ENCODE measurements around the gene CLPTM1L.
"Not testable (repeated sequence)": the region's sequence is repeated elsewhere in the genome, so short reads cannot be mapped to it uniquely, and the experiment has no call there.

Gene CLPTM1L

DNA sequence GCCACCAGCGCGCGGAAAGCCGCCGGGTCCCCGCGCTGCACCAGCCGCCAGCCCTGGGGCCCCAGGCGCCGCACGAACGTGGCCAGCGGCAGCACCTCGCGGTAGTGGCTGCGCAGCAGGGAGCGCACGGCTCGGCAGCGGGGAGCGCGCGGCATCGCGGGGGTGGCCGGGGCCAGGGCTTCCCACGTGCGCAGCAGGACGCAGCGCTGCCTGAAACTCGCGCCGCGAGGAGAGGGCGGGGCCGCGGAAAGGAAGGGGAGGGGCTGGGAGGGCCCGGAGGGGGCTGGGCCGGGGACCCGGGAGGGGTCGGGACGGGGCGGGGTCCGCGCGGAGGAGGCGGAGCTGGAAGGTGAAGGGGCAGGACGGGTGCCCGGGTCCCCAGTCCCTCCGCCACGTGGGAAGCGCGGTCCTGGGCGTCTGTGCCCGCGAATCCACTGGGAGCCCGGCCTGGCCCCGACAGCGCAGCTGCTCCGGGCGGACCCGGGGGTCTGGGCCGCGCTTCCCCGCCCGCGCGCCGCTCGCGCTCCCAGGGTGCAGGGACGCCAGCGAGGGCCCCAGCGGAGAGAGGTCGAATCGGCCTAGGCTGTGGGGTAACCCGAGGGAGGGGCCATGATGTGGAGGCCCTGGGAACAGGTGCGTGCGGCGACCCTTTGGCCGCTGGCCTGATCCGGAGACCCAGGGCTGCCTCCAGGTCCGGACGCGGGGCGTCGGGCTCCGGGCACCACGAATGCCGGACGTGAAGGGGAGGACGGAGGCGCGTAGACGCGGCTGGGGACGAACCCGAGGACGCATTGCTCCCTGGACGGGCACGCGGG lies 49.9 kb downstream of the CLPTM1L start, which contains the start of gene TERT:
TERT (minus strand) TSS at position 234 of the 815 bp plus-strand sequence; CDS start at position 155, 79 bp downstream.
- H3K27ac ChIP-seq, result no peak within 1 kb of the TSS
- TF ChIP-seq CTCF (conservative IDR thresholded peaks at IDR 0.05), result no peak

- no peak for TF ChIP-seq CTCF (conservative IDR thresholded peaks at IDR 0.05)
- H3K27ac ChIP-seq, result no peak overlapping the region
Observed at GRCh38 chr5:1294206-1294834, 50.6 kb downstream of the CLPTM1L start.

DNA sequence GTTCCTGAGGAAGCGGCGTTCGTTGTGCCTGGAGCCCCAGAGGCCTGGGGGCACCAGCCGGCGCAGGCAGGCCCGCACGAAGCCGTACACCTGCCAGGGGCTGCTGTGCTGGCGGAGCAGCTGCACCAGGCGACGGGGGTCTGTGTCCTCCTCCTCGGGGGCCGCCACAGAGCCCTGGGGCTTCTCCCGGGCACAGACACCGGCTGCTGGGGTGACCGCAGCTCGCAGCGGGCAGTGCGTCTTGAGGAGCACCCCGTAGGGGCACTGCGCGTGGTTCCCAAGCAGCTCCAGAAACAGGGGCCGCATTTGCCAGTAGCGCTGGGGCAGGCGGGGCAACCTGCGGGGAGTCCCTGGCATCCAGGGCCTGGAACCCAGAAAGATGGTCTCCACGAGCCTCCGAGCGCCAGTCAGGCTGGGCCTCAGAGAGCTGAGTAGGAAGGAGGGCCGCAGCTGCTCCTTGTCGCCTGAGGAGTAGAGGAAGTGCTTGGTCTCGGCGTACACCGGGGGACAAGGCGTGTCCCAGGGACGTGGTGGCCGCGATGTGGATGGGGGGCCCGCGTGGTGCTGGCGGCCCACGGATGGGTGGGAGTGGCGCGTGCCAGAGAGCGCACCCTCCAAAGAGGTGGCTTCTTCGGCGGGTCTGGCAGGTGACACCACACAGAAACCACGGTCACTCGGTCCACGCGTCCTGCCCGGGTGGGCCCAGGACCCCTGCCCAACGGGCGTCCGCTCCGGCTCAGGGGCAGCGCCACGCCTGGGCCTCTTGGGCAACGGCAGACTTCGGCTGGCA lies 51.3 kb downstream of the CLPTM1L start:
- H3K27ac ChIP-seq, result no peak overlapping the region
- no peak for TF ChIP-seq CTCF (conservative IDR thresholded peaks at IDR 0.05)

- H3K27ac ChIP-seq, result no peak overlapping the region
- TF ChIP-seq CTCF (conservative IDR thresholded peaks at IDR 0.05), result no peak
Observed at GRCh38 chr5:1292846-1293415, 52.0 kb downstream of the CLPTM1L start.

GRCh38 chr5:1292139-1292538 lies 52.8 kb downstream of the CLPTM1L start:
- no peak overlapping the region for H3K27ac ChIP-seq
- TF ChIP-seq CTCF (conservative IDR thresholded peaks at IDR 0.05), result no peak

GRCh38 chr5:1291611-1292080 lies 53.3 kb downstream of the CLPTM1L start:
- no peak overlapping the region for H3K27ac ChIP-seq
- TF ChIP-seq CTCF (conservative IDR thresholded peaks at IDR 0.05), result no peak

DNA sequence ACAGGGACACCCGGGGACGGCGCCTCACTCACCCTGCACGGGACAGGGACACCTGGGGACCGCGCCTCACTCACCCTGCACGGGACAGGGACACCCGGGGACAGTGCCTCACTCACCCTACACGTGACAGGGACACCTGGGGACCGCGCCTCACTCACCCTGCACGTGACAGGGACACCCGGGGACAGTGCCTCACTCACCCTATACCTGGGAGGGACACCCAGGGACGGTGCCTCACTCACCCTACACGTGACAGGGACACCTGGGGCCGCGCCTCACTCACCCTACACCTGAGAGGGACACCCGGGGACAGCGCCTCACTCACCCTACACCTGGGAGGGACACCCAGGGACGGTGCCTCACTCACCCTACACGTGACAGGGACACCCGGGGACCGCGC lies 53.9 kb downstream of the CLPTM1L start:
- H3K27ac ChIP-seq, result not testable (repeated sequence)

DNA sequence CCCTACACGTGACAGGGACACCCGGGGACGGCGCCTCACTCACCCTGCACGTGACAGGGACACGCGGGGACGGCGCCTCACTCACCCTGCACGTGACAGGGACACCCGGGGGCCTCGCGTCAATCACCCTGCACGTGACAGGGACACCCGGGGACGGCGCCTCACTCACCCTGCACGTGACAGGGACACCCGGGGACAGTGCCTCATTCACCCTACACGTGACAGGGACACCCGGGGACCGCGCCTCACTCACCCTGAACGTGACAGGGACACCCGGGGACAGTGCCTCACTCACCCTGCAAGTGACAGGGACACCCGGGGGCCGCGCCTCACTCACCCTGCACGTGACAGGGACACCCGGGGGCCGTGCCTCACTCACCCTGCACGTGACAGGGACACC lies 55.3 kb downstream of the CLPTM1L start:
- not testable (repeated sequence) for H3K27ac ChIP-seq

All from VCaP (cell line).